Globus pallidus (tissue), 1 donor: ENCODE data around the gene CFAP410.
"Not testable (repeated sequence)": the region's sequence is repeated elsewhere in the genome, so short reads cannot be mapped to it uniquely, and the experiment has no call there.

ENCODE experiments used
- DNase-seq: peaks from one replicate; pipeline ENCODE4 v3.0.0-alpha.2; 2015; ENCODE audit warnings: low spot score

The CFAP410 gene

DNA sequence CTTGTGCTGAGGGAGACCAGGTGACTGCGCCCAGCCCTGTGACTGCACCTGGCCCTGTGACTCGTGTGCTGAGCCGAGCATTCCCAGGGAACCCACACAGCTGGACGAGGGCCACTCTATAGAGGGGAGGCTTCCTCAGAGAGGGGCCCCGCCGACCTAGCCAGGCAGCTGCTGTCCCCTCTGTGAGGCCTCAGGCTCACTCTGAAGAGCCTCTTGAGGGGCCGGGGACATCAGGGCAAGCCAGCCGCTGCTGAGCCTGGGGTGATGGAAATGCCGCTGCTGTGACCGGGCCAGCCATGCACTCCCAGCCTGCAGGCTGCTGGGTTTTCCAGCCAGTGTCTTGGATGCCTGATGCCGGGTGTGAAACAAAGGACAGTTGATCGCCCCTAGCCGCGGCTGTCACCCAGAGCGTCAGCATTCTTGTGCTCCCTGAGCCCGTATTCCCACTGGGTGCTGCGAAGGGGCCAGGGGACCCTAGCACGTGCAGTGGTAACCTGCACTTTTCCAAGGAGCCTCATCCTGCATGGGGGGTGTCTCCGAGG is 21.9 kb downstream of the CFAP410 start:
- DNase-seq = peak; percentile 80

DNA sequence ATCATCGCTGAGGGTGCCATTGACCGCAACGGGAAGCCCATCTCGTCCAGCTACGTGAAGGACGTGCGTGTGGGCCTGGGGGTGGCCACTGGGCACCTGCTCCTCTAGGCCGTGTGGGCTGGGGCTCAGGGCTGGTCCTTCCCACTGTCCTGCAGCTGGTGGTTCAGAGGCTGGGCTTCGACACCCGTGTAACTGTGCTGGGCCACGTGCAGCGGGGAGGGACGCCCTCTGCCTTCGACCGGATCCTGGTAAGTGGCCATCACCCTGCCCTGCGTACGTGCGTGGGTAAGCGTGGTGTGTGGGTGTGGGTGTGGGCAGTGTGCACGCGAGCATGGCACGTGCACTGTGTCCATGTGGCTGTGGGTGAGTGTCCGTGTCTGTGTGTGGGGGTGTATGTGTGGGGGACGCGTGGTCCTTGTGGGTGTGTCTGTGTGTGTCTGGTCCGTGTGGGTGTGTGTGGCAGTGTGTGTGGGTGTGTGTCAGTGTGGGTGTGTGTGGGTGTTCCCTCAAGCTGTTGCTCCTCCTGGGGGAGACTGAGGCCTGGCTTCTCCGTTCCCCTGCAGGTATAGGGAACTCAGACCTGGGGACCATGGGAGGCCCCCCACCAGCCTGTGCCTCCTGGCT is 22.8 kb downstream of the CFAP410 start:
- no peak for DNase-seq

DNA sequence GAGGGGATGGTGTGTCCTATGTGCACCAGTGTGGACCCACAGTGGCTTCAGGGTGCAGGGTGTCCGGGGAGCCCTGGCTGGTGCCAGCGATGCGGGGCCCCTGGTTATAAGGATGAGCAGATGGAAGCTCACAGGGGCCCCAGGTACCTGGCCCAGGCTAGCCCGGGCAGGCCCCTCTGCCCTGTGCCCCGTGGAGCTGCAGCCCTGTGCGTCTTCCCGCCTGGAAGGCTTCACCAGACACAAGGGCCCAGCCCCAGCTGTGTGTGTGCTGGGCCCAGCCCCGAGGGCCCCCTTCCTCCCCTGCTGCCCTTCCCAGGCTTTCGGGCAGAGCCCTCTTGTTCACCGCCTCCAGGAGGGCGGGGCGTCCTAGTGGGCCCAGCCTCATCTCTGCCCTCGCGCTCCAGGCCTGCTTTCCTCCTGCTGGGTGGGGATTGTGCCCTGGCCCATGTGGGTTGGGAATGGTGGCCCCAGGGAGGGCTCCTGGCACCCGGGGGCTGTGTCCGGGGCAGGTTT is 23.4 kb downstream of the CFAP410 start:
- DNase-seq = no peak

DNA sequence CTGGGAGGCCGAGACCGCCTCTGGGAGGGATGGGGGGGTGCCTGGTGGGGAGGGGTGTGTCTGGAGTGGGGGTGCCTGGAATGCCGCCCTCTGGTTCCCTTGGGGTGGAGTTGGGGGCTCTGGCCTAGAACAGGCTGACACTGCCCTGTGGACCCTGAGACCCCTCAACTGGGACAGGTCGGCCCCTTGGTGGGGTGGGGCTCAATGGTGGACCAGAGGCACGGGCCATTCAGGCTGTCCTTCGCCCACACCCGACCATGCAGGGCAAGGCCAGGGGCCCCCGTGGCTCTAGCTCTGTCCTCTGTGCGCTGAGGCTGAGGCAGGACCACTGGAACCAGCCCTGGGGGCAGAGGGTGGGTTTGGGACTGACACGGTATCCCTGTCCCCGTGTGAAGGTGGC is 24.6 kb downstream of the CFAP410 start:
- no peak for DNase-seq

DNA sequence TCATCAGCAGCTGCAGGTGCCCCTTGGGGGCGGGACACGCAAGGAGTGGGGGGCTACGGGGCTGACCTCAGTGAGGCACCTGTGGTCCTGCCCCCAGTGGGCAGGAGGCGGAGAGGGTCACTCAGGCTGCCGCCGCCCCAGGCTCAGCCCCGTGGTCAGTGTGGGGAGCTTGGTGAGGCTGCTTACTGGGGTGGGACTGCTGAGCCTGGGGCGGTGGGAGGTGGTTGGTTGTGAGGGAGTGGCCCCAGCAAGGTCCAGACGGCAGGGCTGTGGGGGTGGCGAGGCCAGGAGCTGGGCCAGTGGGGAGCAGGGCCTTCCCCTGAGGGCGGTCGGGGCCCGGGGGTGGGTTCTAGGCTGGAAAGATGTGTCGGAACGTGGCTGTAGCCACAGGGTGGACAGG is 25.1 kb downstream of the CFAP410 start:
- no peak for DNase-seq

DNA sequence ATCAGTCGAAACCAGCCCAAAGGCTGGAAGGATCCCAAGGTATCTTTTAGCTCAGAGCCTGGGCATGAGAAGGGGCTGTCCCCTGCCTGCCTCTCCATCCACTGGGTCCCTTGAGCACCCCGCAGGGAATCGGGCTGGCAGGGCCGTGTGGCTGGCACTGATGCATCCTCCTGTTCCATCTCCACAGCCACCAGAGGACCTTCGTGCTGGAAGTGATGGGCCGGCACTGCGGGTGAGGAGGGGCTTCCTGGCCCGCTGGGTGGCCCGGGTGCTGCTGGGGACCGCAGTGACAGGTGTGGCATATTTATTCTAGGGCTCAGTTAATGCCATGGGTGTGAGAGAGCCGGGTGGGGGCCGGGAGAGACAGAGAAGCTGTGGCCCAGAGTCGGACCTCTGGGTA is 25.7 kb downstream of the CFAP410 start:
- DNase-seq = no peak

DNA sequence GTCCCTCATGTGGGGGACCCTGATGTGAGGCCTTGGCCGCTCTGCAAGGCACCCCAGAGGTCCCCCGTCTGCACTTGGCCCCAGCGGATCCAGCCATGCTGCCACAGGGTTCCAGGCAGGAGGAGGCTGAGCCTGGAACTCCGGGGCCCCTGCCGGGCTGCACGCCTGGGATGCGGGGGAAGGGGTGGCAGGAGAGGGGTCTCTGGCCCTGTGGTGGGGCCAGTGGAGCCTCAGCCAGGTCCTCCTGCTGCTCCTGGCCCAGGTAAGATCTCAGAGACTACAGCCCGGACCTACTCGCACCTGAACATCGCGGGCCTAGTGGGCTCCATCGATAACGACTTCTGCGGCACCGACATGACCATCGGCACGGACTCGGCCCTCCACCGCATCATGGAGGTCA is 26.5 kb downstream of the CFAP410 start:
- no peak for DNase-seq

DNA sequence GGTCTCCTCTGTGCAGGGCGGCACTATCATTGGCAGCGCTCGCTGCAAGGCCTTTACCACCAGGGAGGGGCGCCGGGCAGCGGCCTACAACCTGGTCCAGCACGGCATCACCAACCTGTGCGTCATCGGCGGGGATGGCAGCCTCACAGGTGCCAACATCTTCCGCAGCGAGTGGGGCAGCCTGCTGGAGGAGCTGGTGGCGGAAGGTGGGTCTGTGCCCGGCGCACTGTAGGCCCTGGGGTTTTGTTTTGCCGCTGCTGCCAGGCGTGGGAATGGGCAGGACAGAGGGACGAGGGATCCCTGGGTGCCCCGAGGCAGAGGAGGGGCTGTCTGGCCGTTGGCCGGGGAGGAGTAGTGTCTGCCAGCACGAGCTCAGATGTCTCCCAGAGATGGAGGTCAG is 27.1 kb downstream of the CFAP410 start:
- no peak for DNase-seq

DNA sequence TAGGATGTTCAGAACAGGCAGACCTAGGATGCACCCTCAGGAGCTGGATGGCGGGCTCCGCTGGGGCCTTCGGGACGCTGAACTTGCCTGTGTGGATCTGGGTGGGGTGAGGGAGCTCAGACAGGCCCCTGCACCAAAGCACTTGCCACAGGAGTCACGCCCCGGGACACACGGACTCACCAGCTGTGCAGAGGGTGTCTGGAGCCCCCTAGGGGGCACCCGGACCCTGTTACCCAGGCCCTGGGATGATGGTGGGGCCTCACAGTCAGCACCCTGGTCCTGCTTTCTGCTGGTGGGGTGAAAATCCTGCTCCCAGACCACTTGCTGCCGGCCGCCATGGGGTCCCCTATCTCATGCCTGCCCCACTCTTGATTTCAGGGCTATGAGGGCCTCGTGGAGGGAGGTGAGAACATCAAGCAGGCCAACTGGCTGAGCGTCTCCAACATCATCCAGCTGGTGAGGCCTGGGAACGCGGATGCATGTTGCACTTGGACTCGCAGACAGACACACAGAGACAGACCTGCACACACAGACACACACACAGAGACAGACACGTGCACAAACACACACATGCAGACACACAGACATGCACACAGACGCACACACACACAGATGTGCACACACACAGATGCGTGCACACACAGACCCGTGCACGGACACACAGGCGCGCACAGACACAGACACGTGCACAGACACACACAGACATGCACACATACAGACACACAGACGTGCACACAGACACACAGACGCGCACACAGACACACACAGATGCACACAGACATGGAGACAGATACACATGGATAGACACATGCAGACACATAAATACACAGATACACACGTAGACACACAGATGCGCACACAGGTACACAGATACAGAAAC is 28.3 kb downstream of the CFAP410 start:
- no peak for DNase-seq

DNA sequence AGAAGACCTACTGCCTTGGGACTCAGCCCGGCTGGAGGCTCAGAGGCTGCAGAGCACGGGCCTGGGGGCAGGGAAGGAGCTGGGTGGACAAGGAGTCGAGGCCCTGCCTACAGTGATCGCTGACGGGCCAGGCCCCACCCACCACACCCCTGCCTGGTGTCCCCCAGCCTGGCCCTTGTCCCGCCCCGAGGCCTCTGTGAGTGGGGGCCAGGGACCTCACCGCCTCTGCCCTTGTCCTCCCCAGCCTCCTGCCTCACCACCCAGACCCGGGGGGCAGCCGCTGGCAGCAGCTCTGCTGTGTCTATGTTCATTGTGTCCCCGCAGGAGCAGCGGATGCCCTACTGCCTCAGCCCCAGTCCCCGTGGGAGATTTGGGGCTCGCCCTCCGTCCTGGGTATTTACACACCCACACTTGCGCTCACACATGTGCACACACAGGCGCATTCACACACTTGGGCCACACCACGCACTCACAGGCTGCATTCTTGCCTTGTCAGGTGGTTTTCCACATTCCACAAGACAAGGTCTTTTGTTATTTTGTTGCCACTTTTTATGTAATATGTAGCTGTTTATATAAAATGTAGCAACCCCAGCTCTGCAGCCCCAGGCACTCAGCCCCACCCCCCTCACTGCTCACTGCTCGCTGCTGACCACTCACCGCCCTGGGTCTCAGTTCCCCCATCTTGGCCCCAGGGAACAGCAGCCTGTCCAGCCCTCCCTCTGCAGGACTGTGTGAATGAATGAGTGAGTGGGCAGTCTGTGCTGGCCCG is 32.1 kb downstream of the CFAP410 start:
- DNase-seq = no peak

DNA sequence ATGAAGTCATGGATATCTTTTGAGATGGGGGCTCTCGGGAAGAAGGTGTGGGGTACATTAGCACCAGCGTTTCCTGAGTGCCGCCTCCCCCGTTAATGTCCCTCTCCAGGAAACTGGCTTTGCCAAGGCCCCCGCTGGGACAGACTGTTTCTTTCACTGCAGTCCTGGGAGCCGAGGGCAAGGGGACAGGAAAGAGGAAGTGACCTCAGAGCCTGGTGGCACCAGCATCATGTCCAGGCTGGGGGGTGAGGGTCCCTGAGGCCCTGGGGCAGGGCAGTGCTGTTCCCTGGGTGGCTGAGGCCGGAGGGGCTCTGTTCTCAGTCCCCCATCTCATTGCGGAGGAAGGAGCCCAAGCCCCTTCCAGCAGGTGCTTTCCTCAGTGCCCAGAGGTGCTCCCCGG is 33.5 kb downstream of the CFAP410 start:
- no peak for DNase-seq

DNA sequence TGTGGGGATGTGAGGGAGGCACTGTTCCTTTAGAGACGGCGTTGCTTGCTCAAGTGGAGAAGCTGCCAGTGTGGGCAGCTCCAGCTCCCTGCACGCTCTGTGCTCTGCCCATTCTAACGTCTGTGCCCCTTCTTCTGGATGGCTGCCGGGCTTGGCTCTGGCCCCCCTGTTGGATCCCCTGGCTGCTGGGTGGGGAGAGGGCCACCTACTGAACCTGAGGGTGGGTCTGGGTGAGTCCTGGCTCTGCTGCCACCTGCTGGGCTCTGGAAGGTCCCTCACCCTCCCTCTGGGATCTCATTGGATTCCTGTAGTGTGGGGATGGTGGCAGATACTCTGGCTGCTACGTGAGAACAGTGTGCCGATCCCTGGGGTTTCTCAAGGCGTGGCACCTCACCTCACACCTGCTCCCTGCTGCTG is 34.3 kb downstream of the CFAP410 start:
- DNase-seq = peak; percentile 80

DNA sequence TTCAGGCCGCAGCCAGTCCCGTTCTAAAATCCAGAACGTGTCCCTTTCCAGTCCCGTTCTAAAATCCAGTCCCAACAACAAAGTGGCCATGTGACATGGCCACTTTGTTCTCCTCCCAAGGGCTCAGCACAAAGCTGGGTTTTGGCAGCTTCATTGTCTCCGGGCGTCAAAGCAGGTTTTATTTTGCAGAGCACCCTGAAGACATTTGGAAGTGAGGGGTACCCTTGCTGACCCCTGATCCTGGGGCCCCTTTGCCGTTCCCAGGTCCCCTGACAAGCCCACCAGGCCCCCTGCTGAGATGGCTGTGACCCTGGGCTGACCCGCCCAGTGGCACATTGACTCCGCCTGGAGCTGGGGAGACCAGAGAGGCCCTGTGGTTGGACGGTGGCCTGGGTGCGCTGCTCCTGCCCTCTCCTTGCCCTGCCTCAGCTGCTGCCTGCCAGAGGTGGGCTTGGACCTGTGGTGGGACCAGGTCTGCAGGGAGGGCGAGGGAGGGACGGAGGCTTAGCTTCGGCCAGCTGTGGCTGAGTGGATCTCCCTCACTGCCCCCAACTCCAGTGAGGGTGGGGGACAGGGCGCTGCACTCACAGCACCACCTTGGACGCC is 35.1 kb downstream of the CFAP410 start:
- DNase-seq = peak; percentile 70

DNA sequence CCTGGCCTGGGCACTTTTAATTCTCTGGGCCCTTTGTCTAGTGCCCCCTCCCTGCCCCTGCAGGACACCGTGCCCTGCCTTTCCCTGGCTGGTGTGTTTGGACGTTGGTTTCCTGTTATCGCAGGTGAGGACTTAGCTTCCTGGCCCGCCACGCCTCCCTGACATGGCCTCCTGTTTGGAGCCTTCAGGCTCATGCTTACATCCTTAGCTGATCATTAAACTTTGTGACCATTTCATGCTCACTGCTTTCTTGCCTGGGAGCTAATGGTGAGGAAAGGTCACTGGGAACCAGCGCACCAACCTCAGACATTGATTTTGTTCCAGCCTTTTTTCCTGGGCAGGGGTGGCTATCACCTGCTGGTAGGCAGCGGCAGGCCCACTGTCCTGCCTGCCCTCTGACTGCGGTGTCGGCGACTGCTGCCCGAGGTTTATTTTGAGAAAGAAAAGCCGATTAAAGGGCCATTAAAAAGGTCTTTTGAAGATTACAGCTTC is 35.7 kb downstream of the CFAP410 start:
- no peak for DNase-seq

DNA sequence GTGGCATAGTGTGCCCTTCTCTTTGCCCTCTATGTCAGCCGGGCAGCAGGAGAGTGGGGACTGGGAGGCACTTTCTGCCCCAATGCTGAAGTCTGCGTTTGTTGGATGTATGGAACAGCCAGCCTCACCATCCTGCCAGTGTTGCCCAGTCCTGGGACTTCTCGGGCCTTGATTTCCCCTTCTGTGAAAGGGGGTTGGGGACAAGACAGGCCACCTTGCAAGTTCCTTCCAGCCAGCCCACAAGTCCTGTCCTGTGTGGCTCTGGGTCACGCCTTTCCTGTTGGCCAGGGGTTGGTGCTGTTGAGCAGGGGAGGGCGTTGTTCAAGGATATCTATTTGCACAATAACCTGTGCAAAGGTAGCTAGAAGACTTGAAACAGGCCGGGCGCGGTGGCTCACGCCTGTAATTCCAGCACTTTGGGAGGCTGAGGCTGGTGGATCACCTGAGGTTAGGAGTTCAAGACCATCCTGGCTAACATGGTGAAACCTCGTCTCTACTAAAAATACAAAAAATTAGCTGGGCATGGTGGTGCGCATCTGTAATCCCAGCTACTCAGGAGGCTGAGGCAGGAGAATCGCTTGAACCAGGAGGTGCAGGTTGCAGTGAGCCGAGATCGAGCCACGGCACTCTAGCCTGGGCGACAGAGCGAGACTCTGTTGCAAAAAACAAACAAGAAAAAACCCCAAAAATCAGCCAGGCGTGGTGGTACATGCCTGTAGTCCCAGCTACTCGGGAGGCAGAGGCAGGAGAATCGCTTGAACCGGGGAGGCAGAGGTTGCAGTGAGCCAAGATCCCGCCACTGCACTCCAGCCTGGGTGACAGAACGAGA is 36.4 kb downstream of the CFAP410 start:
- DNase-seq = not testable (repeated sequence)

DNA sequence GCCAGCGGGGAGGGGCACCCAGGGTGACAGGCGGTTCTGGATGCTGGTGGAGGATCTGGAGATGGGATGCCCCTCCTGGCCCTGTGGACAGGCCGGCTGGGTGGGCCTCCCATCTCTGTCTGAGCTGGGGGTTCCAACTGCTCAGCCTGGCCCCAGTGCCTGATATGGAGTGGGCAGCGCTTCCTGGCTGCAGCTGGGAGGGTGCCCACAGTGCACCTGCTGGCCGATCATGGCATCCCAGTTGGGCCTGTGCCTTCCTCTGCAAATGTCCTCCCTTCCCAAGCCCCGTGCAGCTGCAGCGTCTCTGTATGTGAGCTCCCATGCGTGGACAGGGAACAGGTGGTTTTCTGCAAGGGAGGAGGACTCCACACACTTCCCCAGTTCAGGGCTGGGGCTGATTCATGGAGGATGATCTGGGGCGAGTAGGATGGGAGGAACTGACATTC is 37.2 kb downstream of the CFAP410 start:
- no peak for DNase-seq

DNA sequence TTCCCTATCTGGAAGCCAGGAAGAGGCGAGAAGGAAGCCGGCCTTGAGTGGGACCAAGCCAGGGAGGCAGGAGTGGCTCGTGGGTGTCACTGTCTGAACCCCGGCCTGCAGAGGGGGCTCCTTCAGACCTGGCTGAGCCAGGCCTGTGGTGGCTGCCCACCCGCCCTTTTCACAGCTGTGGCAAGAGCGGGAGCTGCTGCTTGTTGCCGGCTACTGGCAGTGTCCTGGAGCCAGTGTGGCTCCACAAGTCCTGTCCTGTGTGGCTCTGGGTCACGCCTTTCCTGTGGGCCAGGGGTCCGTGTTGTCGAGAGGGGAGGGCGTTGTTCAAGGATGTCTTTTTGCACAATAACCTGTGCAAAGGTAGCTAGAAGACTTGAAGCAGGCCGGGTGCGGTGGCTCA is 38.0 kb downstream of the CFAP410 start:
- no peak for DNase-seq

DNA sequence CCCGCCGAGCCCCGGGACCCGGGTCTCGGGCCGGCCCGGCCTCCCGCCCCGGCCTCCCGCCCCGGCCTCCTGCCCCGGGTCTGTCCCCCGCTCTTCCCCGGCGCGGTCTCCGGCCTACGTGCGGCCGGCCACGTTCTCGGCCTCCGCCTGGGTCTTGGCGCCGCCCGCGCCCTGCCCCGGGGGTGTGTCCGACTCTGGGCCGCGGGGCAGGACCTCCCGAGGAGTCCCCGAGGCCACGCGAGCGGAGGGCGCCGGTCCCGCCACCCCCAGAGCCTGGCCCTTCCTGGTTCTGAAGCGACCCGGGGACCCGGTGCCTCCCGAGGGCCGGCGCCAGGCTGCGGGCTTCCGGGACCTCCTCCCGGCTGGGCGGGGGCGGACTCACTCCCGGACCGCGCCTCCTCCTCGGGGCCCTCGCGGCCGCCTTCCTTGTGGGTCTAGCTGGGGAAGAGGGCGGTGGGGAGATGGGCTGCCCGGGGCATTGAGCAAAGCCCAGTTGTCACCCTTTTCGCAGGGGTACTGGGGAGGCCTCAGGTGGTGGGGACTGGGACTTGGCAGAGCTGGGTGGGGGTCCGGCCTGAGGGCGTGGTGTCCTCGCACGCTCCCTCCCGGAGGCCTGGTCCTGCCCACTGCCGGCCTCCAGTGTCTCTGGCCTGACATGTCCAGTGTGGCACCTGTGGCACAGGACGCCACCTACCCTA is 38.8 kb downstream of the CFAP410 start:
- DNase-seq = peak; percentile 46

DNA sequence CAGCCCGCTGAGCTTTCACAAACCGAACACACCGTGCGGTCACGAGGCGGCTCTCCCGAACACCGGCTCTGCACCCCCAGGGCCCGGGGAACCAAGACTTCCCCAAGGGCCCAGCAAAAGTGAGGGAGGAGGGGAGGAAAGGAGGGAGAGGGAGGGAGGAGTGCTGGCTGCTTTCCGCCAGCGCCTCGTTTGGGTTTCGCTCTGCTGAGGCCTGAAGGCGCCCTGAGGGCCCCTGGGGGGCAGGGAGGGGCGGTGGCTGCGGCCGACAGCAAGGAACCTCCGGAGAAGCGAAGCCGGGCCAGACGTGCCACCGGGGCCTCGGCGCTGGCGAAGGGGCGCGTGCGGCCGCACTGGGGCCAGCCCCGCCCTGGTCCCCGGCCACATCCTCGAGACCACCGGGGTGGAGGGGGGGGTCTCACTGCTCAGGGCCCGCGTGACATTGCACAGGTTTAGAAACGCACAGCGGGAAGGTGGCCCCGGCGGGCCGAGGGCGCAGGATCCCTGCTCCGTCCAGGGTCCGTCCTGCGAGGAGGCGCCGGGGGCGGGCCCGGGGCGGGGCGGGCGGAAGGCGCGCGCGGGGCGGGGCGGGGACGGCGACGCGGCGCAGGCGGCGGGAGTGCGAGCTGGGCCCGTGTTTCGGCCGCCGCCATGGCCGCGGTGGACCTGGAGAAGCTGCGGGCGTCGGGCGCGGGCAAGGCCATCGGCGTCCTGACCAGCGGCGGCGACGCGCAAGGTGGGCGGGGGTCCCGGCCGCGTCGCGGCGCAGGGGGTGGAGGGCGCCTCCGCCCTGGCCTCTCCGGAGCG is 39.5 kb downstream of the CFAP410 start, which contains the start of gene PFKL:
PFKL (plus strand) TSS at position 596 of the 804 bp plus-strand sequence; CDS start at position 649, 53 bp downstream.
- peak; percentile 57 for DNase-seq
